Kidney (tissue), 14 donors: ENCODE results near the gene TMIE. TPM values are rescaled to one million over a fixed set of nuclear protein-coding genes. Genes with fewer than 3 reads are reported as not detected.

ENCODE experiments used
- DNase-seq, 5 donors: peaks; one replicate each; pipeline ENCODE4 v3.0.0-alpha.2; 2013 to 2020
- FAIRE-seq: peaks from 2 replicates; lab custom pipeline; 2012; peaks lifted over from hg19 to GRCh38; lab: Jason Lieb, UNC
- H3K27ac ChIP-seq, 2 donors: one replicate each; pipeline ENCODE4 v1.7.0; 2013; ENCODE audit warnings: low read depth in 2 of 2, low read length in 2 of 2, inconsistent platforms in 1 of 2
- H3K27me3 ChIP-seq: one replicate; pipeline ENCODE4 v1.7.1; 2013; ENCODE audit warnings: low read length, inconsistent platforms; ENCODE audit not compliant: control insufficient read depth, insufficient read depth
- H3K36me3 ChIP-seq, 3 donors: one replicate each; pipeline versions ENCODE4 v1.7.0 to v1.7.1; 2013; ENCODE audit warnings: low read length in 3 of 3, control low read depth in 1 of 3, inconsistent platforms in 1 of 3; ENCODE audit not compliant: insufficient read depth in 3 of 3, control insufficient read depth in 2 of 3
- H3K4me1 ChIP-seq, 3 donors: one replicate each; pipeline versions ENCODE4 v1.7.0 to v1.7.1; 2013; ENCODE audit warnings: low read length in 3 of 3, inconsistent platforms in 1 of 3, low read depth in 1 of 3; ENCODE audit not compliant: control insufficient read depth in 2 of 3, insufficient read depth in 2 of 3
- H3K4me3 ChIP-seq, 3 donors: one replicate each; pipeline versions ENCODE4 v1.7.0 to v1.8.1; 2013; ENCODE audit warnings: low read length in 3 of 3, control low read depth in 1 of 3, inconsistent platforms in 1 of 3
- H3K9ac ChIP-seq, 3 donors: one replicate each; pipeline versions ENCODE4 v1.7.0 to v1.7.1; 2013; ENCODE audit warnings: low read length in 3 of 3, control low read depth in 1 of 3, inconsistent platforms in 1 of 3
- H3K9me3 ChIP-seq, 3 donors: one replicate each; pipeline versions ENCODE4 v1.7.0 to v1.7.1; 2013; ENCODE audit warnings: low read length in 3 of 3, control low read depth in 1 of 3, inconsistent platforms in 1 of 3; ENCODE audit not compliant: control insufficient read depth in 2 of 3, insufficient read depth in 1 of 3
- intact Hi-C: fragments of 100-400 bp; cut with DNase I; formaldehyde crosslinking; loops from one replicate; pipeline ENCODE4 v1.11.1; 2022
- polyA plus RNA-seq: library from polyadenylated mRNA; stranded (reverse); fragments of 350-450 nt; fragmentation: Illumina TruSeq; extraction: RNeasy Lipid Tissue Mini Kit (QIAGEN cat#74804); gene quantifications from one replicate; pipeline ENCODE4 v1.2.3, GENCODE V29; 2014; ENCODE audit warnings: low read depth, low replicate concordance; ENCODE audit not compliant: insufficient read depth
- total RNA-seq: library from RNA; stranded (reverse); fragmentation: NEBNext Ultra II Directional; extraction: Animal tissue kit (Norgen Biotek cat#: 25700); gene quantifications from one replicate; pipeline ENCODE4 v1.2.1, GENCODE V29; 2021
- TF ChIP-seq, protein P1 (sequence below): IDR thresholded peaks from 3 replicates; pipeline ENCODE4 v1.5.1; 2012; ENCODE audit warnings: mild to moderate bottlenecking, moderate library complexity, borderline replicate concordance; ENCODE audit not compliant: insufficient read depth; ENCODE audit errors: extremely low read depth
- donor health status: control.
- donor health status: control.
- donor health status: control.
- donor health status: control.
- donor health status: control.
- donor health status: DM: yes; HTN: yes; CAD: no.
- donor health status: Normal renal cell carcinoma (clear cell type).

The TMIE gene
- total and polyA plus RNA-seq, 2 donors from 2014 or later: 0.79 to 1.3 TPM

DNA sequence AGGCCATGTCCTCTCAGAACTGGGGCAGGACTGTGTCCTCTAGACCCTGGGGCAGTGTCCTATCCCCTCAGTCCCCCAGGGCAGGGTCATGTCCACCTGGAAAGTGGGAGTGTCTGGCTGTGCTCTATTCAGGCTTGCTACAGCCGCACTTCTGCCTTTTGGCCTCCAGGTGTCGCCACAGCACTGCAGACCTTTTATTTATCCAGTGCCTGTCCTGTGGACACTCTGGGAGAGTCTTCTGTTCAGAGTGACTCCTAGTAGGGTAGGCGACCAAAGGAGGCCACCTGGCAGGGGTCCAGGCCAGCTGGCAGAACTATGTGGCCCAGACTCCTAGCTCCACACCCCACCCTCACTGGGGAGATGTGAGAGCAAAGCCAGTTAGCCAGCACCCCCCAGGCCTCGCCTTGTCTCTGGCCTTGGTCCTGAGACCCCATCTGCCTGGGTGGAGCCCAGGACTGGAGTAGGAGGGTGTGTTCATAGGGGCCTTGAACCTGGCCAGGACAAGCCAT lies 3.9 kb downstream of the TMIE start:
- Histone ChIP-seq H3K9ac (no peak overlapping the region), H3K4me3 (no peak overlapping the region), H3K9me3 (no peaks in the 10 kb centered on the region), H3K27me3 (no peaks in the 10 kb centered on the region), H3K36me3 (no peaks in the 10 kb centered on the region), H3K4me1 (peaks cover 0 to 10% (median 8%) of the 10 kb centered on the region in 3 donors), H3K27ac (no peak overlapping the region)
- FAIRE-seq (no peak), DNase-seq (peak; percentile 80 to 87 (median 82))
- TF ChIP-seq, protein P1, sequence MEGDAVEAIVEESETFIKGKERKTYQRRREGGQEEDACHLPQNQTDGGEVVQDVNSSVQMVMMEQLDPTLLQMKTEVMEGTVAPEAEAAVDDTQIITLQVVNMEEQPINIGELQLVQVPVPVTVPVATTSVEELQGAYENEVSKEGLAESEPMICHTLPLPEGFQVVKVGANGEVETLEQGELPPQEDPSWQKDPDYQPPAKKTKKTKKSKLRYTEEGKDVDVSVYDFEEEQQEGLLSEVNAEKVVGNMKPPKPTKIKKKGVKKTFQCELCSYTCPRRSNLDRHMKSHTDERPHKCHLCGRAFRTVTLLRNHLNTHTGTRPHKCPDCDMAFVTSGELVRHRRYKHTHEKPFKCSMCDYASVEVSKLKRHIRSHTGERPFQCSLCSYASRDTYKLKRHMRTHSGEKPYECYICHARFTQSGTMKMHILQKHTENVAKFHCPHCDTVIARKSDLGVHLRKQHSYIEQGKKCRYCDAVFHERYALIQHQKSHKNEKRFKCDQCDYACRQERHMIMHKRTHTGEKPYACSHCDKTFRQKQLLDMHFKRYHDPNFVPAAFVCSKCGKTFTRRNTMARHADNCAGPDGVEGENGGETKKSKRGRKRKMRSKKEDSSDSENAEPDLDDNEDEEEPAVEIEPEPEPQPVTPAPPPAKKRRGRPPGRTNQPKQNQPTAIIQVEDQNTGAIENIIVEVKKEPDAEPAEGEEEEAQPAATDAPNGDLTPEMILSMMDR: peak; percentile 98
- intact Hi-C loops: loop anchor here (5.0 kb wide), 1 partner anchor 207 kb away; no protein-coding TSS in a partner anchor

DNA sequence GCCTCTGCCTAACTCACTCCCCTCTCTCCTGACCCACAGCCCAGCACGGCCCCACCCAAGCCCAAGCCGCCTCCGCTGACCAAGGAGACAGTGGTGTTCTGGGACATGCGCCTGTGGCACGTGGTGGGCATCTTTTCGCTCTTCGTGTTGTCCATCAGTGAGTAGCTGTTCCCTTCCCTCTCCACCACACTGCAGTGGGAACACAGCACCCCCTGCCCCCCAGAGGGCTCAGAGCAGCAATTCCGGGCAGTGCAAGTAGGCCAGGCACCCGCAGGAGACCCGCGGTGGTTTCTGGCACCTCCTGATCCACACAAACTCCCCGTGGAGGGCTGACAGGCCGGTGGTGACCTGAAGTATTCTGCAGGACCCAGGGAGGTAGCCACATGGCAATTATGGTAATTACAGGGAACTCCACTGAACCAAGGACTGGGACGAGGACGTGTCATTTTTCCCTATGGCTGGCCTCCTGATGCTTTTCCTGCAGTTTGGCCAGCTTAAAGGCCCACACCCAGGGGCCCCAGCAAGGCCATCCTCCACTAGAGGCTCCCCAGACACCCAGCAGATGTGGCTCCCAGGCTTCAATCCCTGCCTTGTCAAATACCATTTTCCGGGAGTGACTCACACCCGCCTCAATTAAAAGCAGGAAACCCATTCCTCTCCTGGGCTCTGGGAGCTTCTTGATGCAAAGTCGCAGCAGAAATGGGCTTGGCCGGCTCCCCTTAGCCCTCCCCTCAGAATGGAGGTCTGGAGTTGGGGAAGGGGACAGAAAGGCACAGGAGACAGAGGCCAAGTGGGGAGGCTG lies 4.8 kb downstream of the TMIE start:
- no peak for FAIRE-seq
- H3K27ac ChIP-seq: no peak overlapping the region
- DNase-seq: peak in 2 of 5 donors; percentile 38 to 64

GRCh38 chr3:46706771-46707582 lies 5.8 kb downstream of the TMIE start:
- FAIRE-seq (no peak), DNase-seq (peak in 2 of 5 donors; percentile 39 to 43)
- H3K27me3 ChIP-seq: no peaks in the 10 kb centered on the region
- H3K9ac ChIP-seq: no peak overlapping the region
- H3K27ac ChIP-seq: no peak overlapping the region
- H3K4me3 ChIP-seq: no peak overlapping the region
- TF ChIP-seq, protein P1: no peak
- no peaks in the 10 kb centered on the region for H3K36me3 ChIP-seq
- H3K4me1 ChIP-seq: no peaks in the 10 kb centered on the region
- no peaks in the 10 kb centered on the region for H3K9me3 ChIP-seq
- intact Hi-C loops: loop anchor here (5.0 kb wide), 1 partner anchor 205 kb away; no protein-coding TSS in a partner anchor

More for the DNA sequence above, 4.8 kb downstream of the TMIE start:
- Histone ChIP-seq H3K9me3 (no peaks in the 10 kb centered on the region), H3K27me3 (no peaks in the 10 kb centered on the region), H3K36me3 (no peaks in the 10 kb centered on the region), H3K4me3 (no peak overlapping the region), H3K9ac (no peak overlapping the region), H3K4me1 (peaks cover 0 to 4% (median 0%) of the 10 kb centered on the region in 3 donors)
- TF ChIP-seq, protein P1: no peak
- intact Hi-C loops: loop anchor here (5.0 kb wide), 1 partner anchor 206 kb away; no protein-coding TSS in a partner anchor
